Neural cell (in vitro differentiated cells): ENCODE measurements around the gene ABCA2. TPM values are rescaled to one million over a fixed set of nuclear protein-coding genes. Genes with fewer than 3 reads are reported as not detected.

Source experiments
- H2AFZ ChIP-seq: fragments of 200-600, 300-800 bp; sonication (generic), shearing (Covaris generic); 2 replicates; pipeline ENCODE4 v1.6.0; 2014; ENCODE audit warnings: low read depth, mild to moderate bottlenecking, antibody characterized with exemption, low read length, moderate library complexity
- H3F3A ChIP-seq: fragments of 200-600 bp; shearing (Covaris generic); 2 replicates; pipeline ENCODE4 v1.6.1; 2016; ENCODE audit warnings: mild to moderate bottlenecking, moderate library complexity, mixed read lengths, antibody characterized with exemption, low read length; ENCODE audit not compliant: insufficient read depth, poor library complexity, severe bottlenecking
- H3K27ac ChIP-seq: fragments of 200-600, 300-800 bp; sonication (generic), shearing (Covaris generic); 2 replicates; pipeline ENCODE4 v1.5.1; 2014; ENCODE audit warnings: mild to moderate bottlenecking, low read length, moderate library complexity
- H3K27me3 ChIP-seq: fragments of 300-800, 200-600 bp; sonication (generic), shearing (Covaris generic); 2 replicates; pipeline ENCODE4 v1.6.0; 2014; ENCODE audit warnings: mild to moderate bottlenecking, low read depth, low read length, moderate library complexity; ENCODE audit not compliant: insufficient read depth
- H3K36me3 ChIP-seq: fragments of 300-800, 200-600 bp; sonication (generic), shearing (Covaris generic); 2 replicates; pipeline ENCODE4 v1.5.1; 2014; ENCODE audit warnings: mild to moderate bottlenecking, antibody characterized with exemption, low read length, moderate library complexity; ENCODE audit not compliant: insufficient read depth
- H3K4me2 ChIP-seq: fragments of 300-800, 200-600 bp; sonication (generic), shearing (Covaris generic); 2 replicates; pipeline ENCODE4 v1.6.0; 2014; ENCODE audit warnings: mild to moderate bottlenecking, low read length
- H3K4me3 ChIP-seq: fragments of 300-800, 200-600 bp; sonication (generic), shearing (Covaris generic); 2 replicates; pipeline ENCODE4 v1.5.1; 2014; ENCODE audit warnings: mild to moderate bottlenecking, low read length, moderate library complexity
- H3K79me2 ChIP-seq: fragments of 200-600 bp; shearing (Covaris generic); replicated peaks from 2 replicates; pipeline ENCODE4 v1.6.0; 2014; ENCODE audit warnings: mild to moderate bottlenecking, low read length, moderate library complexity; ENCODE audit not compliant: insufficient read depth
- H3K9ac ChIP-seq: fragments of 300-800, 200-600 bp; sonication (generic), shearing (Covaris generic); 2 replicates; pipeline ENCODE4 v1.6.1; 2016; ENCODE audit warnings: mild to moderate bottlenecking, low read length, mixed read lengths
- H3K9me2 ChIP-seq: fragments of 200-600 bp; shearing (Covaris generic); 2 replicates; pipeline ENCODE4 v1.6.1; 2016; ENCODE audit warnings: mild to moderate bottlenecking, low read length, mixed read lengths; ENCODE audit not compliant: insufficient read depth
- H3K9me3 ChIP-seq: fragments of 200-600, 300-800 bp; sonication (generic), shearing (Covaris generic); 2 replicates; pipeline ENCODE4 v1.6.1; 2016; ENCODE audit warnings: mild to moderate bottlenecking, mixed run types, low read length, moderate library complexity, mixed read lengths
- H4K20me1 ChIP-seq: fragments of 200-600 bp; shearing (Covaris generic); 2 replicates; pipeline ENCODE4 v1.6.1; 2016; ENCODE audit warnings: mild to moderate bottlenecking, mixed run types; ENCODE audit not compliant: insufficient read depth
- CTCF ChIP-seq: fragments of 450-650 bp; IDR thresholded peaks from 2 replicates; pipeline ENCODE4 v1.5.1; 2014; ENCODE audit warnings: antibody characterized with exemption, mild to moderate bottlenecking, moderate library complexity; ENCODE audit not compliant: poor library complexity, severe bottlenecking
- EP300 ChIP-seq: fragments of 450-650 bp; conservative IDR thresholded peaks from 2 replicates; pipeline ENCODE4 v1.6.1; 2014; ENCODE audit warnings: antibody characterized with exemption, mild to moderate bottlenecking, moderate library complexity; ENCODE audit not compliant: poor library complexity, severe bottlenecking
- EZH2 ChIP-seq: fragments of 200-600, 300-800 bp; shearing (Covaris generic), sonication (generic); IDR thresholded peaks from 2 replicates; pipeline ENCODE4 v1.6.1; 2014; ENCODE audit warnings: antibody characterized with exemption, low read length, borderline replicate concordance, mild to moderate bottlenecking; ENCODE audit not compliant: insufficient read depth, poor library complexity, severe bottlenecking
- MXI1 ChIP-seq: fragments of 450-650 bp; conservative IDR thresholded peaks from 2 replicates; pipeline ENCODE4 v1.6.1; 2014; ENCODE audit warnings: antibody characterized with exemption, mild to moderate bottlenecking; ENCODE audit not compliant: poor library complexity, severe bottlenecking
- POLR2AphosphoS5 ChIP-seq: IDR thresholded peaks from 2 replicates; pipeline ENCODE4 v1.6.1; 2012
- RAD21 ChIP-seq: fragments of 450-650 bp; conservative IDR thresholded peaks from 2 replicates; pipeline ENCODE4 v1.6.1; 2014; ENCODE audit warnings: antibody characterized with exemption, mild to moderate bottlenecking, moderate library complexity
- REST ChIP-seq: IDR thresholded peaks from 2 replicates; pipeline ENCODE4 v1.6.1; 2012; ENCODE audit warnings: borderline replicate concordance
- SMC3 ChIP-seq: fragments of 450-650 bp; conservative IDR thresholded peaks from 2 replicates; pipeline ENCODE4 v1.6.1; 2014; ENCODE audit warnings: antibody characterized with exemption, mild to moderate bottlenecking, moderate library complexity; ENCODE audit not compliant: poor library complexity
- TAF1 ChIP-seq: IDR thresholded peaks from 2 replicates; pipeline ENCODE4 v1.6.1; 2012; ENCODE audit warnings: low read depth
- polyA plus RNA-seq: library from polyadenylated mRNA; depleted of rRNA; stranded (reverse); fragments of >200 nt; gene quantifications from 2 replicates; pipeline ENCODE4 v1.2.3, GENCODE V29; 2014

Gene ABCA2
- polyA plus RNA-seq, 1 donor from 2014 or later, result 30.6 TPM

GRCh38 chr9:137031904-137032640, 4.0 kb upstream of the ABCA2 start, which contains the start of gene FUT7:
TSS of gene FUT7 (minus strand) at chr9:137032088. CDS start at chr9:137031991, 97 bp downstream.
- H3K9me2 ChIP-seq, result no peaks in the 10 kb centered on the region
- no peaks in the 10 kb centered on the region for H4K20me1 ChIP-seq
- H3K27me3 ChIP-seq, result no peaks in the 10 kb centered on the region
- TF ChIP-seq TAF1 (no peak), EP300 (no peak), POLR2AphosphoS5 (no peak), CTCF (no peak), EZH2 (no peak), REST (no peak), MXI1 (no peak), SMC3 (no peak), RAD21 (no peak)
- no peaks in the 10 kb centered on the region for H3F3A ChIP-seq
- no peak within 1 kb of the TSS for H3K27ac ChIP-seq
- H3K4me3 ChIP-seq, result no peak within 1 kb of the TSS
- H3K9ac ChIP-seq, result no peak within 1 kb of the TSS
- peaks cover 4% of the 10 kb centered on the region for H3K79me2 ChIP-seq
- no peaks in the 10 kb centered on the region for H3K9me3 ChIP-seq
- H2AFZ ChIP-seq, result no peak within 1 kb of the TSS
- H3K36me3 ChIP-seq, result no peaks in the 10 kb centered on the region
- H3K4me2 ChIP-seq, result no peak within 1 kb of the TSS

GRCh38 chr9:137030538-137031527, 2.8 kb upstream of the ABCA2 start:
- no peaks in the 10 kb centered on the region for H3K36me3 ChIP-seq
- no peak overlapping the region for H3K4me3 ChIP-seq
- no peaks in the 10 kb centered on the region for H4K20me1 ChIP-seq
- no peaks in the 10 kb centered on the region for H3K9me2 ChIP-seq
- H3K4me2 ChIP-seq, result no peak overlapping the region
- no peaks in the 10 kb centered on the region for H3K27me3 ChIP-seq
- no peaks in the 10 kb centered on the region for H3K9me3 ChIP-seq
- no peak for TF ChIP-seq RAD21
- TF ChIP-seq EP300, result no peak
- TF ChIP-seq TAF1, result no peak
- TF ChIP-seq SMC3, result no peak
- TF ChIP-seq CTCF, result no peak
- no peak for TF ChIP-seq POLR2AphosphoS5
- no peak for TF ChIP-seq MXI1
- no peak for TF ChIP-seq REST
- TF ChIP-seq EZH2, result no peak
- no peak overlapping the region for H2AFZ ChIP-seq
- H3K79me2 ChIP-seq, result peaks cover 5% of the 10 kb centered on the region
- H3K9ac ChIP-seq, result no peak overlapping the region
- H3F3A ChIP-seq, result no peaks in the 10 kb centered on the region
- H3K27ac ChIP-seq, result no peak overlapping the region
